NCI-H187 (cell line): Measurements from ENCODE around the gene NOS1.

Experiments used
- DNase-seq, 2 experiments: peaks; one replicate each; lab custom pipeline; 2025; lab: John Stamatoyannopoulos, UW

Gene NOS1

DNA sequence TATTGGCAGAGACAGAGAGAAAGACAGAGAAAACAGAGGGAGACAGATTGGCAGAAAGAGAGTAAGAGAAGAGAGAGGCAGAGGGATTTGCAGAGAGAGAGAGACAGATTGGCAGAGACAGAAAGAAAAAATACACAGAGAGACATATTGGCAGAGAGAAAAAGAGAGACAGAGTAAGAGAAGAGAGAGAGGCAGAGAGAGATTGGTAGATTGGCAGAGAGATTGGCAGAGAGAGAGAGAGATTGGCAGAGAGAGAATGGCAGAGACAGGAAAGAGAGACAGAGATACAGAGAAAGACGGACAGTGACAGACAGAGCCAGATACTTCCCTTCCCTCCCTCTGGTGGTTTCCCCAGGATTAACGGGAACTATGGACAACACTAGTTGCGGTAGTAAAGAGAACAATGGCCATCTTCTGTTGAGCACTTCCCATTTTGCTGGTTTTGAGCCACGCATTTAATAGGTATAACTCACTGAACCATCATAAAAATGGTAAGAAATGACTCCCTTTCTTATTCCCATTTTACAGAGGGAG, 2.6 kb upstream of the NOS1 start:
- no peak for DNase-seq

DNA sequence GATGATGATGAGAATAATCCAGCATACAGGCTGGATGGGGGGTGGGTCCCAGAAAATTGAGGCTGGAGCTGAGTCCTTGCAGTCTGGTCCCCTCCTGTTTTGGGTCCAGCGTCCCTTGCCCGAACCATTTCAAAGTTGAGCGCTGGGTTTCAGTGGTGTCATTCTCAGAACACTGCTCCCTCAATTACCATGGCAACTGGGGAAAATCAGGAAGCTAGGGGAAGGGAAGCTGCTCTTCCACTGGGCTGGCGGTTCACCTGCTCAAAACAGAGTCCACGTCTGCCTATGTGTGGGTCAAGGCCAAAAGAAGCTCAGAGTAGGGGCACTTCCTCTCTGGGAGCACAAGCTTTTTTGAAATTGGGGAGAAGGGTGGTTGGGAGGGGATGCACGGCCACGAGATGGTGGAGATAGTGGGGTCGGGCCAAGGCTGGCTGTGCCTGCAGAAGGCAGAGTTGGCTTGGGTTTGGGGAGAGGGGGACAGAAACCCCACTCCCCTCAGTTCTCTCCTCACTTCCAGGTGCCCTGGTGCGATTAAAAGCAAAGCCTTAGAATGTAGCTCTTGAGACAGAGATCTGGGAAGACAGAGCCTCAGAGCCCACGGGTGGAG, 1.7 kb upstream of the NOS1 start:
- DNase-seq = no peak

DNA sequence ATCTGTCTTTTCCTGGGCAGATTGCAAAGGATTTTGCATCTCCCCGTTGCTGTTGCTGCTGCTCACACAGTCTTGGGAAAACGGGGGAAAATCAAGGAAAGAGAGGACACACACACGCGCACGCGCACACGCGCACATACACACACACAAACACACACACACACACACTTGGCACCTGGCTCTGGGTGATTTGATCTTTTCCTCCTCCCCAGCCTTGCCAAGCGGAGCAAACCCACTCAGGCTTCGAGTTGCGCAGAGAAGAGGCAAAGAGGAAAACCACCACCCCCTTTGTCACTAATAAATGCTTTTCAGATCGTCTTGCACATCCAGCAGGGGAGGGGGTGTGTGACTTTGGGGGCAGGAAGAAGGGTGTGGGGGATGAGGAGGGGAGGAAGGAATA, 965 bp upstream of the NOS1 start:
- DNase-seq = no peak

DNA sequence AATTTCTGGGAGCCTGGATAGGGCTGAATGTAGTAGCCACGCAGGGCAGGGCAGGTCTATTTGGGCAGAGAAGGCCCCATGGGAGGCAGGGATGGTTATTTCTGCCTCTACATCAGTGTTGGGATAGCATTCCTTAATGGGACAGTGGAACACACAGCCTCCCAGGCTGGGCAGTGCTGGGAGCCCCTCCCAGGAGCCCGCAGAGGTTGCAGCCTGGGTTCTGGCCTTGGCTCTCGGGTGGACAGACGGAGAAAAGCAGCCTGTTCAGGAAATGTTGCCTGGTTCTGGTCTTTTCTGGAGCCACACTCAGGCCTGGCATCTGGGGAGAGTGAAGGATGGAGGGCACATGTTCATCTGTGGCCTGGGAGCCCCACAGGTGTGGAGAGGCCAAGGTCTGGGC, 479 bp upstream of the NOS1 start:
- no peak for DNase-seq

DNA sequence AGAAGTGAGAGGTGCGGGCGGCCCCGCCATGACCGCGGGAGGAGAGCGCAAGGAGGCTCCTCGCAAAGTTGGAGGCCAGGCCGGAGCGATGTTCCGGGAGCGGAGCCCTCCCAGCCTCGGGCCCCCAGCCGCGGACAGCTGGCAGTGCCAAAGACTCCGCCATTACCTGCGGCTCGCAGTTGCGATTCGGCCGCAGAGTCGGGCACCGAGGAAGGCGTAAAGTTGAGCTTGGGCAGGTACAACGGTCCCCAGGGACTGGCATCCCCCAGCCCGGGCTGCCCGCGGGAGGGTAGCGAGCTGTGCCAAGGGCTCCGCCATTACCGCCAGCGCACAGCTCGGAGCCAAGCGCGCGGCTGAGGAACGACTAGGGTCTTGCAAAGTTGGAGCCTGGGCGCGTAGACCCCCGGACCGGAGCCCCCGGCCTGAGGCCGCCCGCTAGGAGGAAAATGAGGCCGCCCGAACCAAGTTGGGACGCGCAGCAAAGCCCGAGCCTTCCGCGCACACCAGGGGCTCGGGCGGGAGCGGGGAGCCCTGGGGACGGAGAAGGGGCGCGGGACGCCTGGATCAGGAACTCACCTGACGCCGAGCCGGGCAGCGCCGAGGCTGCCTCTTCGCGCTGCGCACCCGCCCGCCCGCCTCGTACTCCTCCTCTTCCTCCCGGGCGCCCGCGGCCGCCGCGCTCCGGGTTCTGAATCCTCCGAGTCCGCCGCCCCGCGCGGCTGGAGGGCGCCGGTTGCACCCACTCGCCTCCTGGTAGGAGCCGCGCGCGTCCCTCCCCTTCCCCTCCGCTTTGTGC, 677 bp downstream of the NOS1 start:
- DNase-seq = no peak

DNA sequence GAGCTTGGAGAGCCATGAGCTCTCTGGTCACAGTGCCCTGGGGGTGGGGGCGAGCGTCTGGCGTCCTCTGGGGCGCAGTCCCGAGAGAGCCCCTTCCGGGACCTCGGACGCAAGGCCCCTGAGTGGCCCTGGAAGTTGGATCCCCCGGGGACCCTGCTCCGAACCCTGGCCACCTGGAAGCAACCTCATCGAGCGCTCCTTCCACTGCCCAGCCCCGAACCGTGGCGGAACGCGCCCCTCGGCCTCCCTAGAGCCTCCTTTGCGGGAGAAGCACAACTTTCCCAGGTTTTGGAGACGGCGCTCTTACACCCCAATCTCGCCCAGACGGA, 1.2 kb downstream of the NOS1 start:
- no peak for DNase-seq

DNA sequence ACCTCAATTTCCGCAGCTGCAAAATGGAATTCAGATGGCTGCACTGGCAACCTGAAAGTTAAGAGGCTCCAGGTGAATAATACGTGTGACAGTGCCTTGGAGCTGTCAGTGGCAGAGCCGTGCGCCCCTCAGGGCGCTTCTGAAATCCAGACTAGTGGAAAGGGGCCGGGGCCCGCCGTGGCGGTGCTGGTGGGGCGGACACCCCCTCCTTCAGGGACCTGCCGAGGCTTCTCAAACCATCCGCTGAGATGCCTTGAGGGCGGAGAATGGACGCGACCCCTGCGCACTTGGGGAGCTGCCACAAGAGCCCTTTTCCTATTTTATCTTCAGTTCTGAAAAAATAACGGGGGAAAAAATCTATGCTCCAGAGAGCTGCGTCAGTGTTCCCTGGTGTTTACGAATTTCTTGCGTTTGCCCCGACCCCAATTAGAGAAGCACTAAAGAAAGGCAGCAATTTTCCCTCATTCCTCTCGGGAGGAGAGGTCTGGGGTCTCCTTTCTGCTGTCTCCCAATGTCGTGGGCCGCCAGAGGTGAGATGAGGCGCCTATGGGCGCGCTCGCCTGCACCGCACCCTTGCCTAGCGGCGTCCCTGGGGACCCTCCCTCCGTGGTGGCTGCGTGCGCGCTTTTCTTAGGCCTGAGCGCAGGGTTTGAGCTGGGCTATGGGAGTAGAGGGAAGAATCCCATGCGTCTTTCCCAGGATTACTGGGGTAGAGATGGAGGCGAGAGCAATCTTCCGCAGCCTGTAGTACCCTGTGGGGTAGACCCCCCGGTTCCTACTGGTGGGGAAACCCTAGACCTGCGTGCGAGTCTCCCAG, 2.2 kb downstream of the NOS1 start:
- DNase-seq = no peak

DNA sequence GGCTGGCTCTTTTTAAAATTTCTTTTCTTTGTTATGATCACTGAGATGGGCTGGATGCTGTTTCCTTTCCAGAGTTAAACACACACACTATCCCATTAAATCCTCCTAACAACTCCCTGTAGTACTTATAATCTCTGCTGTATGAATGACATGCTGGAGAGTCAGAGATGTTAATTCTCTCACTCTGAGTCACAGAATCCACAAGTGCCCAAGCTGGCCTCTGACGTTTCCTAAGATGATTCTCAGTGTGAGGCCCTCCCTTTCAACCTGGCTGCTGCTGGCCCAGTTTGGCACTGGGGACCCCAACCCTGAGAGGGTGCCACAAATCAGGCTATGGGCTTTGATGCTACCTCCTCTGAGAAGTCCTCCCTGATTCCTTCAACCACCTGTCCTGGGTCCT, 5.4 kb downstream of the NOS1 start:
- no peak for DNase-seq

DNA sequence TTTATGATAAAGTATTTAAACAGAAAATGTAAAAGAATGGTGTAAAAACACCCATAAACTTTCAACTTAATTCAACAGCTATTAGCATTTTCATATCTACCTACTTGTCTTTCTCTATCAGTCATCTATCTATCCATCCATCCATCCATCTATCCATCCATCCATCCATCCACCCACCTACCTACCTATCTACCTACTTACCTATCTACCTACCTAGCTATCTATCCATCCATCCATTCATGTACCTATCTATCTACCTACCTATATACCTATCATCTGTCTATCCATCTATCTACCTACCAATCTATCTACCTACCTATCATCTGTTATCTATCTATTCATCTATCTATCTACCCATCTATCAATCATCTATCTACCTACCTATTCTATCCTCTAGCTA, 8.5 kb downstream of the NOS1 start:
- no peak for DNase-seq

DNA sequence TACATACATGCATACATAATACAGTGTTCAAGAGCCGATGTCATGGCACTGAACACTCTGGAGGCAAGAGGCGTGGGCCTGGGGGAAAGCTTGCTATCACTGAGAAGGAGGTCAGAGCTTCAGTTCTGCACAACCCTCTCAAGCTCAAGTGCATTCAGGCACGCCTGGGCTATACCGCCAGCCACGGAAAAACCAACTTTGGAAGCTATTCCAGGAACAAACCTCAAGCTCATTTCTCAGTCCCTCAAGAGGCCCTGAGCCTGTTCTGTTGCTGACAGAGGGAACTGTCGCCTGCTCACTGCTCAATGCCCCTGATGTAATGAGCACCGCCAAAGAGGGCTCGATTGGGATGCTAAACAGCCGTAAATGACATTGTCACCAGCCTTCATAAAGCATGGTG, 9.2 kb downstream of the NOS1 start:
- DNase-seq = peak in 1 of 2 experiments; percentile 24

DNA sequence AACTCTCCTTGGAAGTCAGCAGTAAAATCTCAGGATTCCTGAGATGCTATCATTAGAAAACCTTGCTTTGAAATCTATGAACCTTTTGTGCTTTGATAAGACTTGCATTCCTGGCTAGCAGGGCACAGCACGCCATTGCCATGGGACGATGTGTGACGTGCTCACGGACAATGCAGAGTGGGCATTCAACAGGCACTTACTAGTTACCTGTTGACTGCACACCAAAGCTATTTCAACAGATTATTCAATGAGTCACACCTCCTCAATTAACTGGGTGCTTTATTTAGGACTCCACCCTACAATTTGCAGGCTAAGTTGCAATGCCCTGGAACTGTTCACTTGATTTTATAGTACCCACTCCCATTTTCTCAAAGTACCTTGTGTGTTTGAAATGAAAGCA, 11.3 kb downstream of the NOS1 start:
- DNase-seq = no peak

DNA sequence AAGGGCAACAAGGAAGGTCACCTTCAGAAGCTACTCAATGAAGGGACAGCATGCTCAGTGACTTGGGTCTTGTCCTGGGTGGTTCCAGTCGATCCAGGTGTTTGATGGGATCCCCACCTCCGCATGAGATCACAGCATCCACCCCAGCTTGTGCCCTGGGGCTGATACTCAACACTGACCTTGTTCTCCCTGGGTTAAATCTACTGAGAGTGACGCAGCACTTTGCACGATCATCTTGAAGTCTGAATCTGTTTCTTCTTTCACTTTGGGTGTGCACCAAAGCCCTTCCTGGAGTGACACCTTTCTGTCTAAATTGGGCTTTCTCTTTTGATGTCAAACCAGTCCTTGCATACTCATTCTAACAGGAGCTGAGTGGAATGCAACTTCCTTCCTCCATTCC, 13.8 kb downstream of the NOS1 start:
- DNase-seq = no peak

DNA sequence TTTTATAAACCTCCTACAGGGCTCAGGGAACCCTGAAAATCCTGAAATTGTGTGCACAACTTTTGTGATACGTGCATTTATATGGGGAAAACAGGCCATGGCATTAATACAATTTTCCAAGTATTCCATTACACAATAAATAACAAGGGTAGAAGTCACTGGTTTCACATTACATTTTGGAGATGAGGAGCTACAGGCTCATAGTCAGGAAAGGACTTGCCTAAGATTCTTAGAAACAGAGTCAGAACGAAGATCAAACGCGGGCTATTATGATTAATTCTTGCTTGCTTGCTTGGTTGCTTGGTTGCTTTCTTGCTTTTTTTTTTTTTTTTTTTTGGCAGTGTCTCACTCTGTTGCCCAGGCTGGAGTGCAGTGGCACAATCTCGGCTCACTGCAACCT, 16.7 kb downstream of the NOS1 start:
- no peak for DNase-seq

DNA sequence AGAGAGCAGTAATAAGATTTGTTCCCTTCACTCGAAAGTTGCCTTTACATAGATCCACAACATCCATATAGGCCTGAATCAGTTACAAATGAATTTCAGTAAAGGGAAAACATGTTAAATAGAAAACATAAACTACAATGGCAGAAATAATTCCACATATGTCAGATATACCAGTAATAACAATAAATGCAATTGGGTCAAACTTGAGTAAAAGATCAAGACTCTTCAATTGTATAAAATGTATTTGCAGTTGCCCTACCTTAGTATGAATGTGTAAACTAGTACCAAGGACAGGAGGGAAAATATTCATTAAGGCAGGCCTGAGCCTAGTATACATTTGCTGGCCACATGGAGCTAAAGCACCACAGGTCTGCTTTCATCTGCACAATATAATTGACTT, 17.6 kb downstream of the NOS1 start:
- no peak for DNase-seq

DNA sequence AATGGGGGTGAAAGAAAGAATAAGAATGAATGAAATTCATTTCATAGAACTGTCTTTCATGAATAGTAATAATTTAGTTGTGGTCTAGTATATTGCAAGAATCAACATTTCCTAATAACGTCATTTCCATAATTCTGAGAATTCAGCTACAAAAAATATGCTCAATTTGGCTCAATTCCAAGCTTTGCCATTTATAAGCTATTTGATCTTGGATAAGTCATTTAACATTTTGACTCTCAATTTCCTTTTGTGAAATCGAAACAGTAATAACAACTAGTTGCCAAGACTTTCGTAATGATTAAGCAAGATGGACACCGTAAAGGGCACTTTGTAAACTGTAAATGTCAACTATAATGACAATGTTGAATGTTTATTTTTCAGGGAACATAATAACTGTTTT, 18.1 kb downstream of the NOS1 start:
- no peak for DNase-seq

DNA sequence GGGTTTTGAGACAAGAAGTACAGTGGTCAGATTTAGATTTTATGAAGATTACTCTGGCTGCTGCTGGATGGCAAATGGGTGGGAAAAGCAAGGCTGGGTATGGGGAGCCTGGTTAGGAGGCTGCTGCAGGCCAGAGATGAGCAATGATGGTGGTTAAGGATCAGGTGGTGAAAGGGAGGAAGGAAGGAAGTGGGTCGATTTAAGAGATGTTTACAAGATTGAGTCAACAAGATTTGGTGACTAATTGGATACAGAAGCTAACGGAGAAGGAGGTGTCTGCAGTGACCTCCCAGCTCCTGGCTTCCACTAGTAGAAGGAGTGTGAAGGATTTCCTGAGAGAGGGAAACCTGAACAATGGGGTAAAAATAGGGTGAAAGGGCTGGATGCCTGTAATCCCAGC, 18.7 kb downstream of the NOS1 start:
- DNase-seq = no peak

DNA sequence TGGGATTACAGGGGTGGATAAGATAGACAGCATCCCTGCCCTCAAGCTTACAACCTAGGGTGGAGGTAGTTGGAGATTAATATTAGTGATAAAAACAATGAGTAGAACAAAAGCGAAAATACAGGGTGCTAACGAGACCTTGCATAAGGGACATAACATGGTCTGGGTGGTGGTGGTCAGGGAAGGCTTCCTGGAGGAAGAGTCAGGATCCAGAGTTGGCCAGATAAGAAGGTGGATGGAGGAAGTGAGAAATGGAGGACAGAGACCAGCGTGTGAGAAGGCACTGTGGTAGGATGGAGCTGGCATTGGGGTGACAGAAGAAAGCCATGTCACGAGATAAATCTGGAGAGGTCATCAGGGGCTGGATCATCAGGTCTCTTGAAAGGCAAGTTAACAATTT, 19.2 kb downstream of the NOS1 start:
- no peak for DNase-seq

DNA sequence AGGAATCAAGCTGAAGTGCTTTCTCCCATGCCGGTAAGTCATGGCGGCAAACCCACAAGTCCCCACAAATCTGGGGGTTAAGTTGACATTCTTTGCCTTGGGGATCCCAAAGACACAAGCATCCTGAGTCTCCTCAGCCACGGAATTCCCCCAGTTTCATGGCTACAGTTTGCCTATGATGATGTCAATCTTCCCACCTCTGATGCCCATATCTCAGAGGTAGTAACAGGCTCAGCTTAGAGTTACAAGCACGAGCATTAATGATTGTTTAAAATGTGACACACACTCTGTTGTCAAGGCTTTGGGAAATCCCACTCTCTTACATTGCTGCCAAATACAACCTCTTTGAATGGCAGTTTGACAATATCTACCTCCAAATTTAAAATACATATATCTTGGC, 22.3 kb downstream of the NOS1 start:
- DNase-seq = no peak

DNA sequence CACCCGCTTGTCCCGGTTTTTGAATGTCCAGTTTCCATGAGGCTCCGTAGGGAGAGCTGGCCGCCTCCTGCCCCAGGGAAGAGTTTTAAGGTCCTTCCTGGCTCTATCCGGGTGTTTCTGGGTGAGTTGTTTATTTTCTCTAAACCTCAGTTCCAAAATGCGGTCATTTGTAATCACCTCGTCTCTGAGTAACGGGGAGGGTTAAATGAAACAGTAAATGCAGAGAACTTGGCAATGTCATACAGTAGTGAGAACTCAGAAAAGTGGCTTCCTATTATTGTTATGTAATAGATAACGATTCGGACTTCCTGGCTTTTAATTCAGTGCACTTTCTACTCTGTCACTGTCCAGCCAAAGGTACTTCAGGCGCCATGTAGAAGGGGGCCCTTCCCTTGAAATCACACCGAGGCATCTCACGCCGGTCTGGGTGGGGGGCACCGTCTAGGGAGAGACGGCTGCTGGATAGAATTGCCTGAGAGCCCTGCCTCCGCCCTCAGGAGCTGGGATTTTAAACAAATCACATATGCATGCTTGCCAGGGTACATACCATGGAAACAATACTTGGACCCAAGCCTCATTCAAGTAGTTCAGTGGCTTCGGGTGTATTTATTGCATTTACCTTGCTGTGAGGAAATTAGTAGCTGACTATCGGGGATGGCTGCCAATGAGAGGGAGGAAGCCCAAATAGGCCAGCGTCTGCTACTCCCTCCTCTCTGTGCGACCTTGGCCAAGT, 26.4 kb downstream of the NOS1 start:
- DNase-seq = no peak

DNA sequence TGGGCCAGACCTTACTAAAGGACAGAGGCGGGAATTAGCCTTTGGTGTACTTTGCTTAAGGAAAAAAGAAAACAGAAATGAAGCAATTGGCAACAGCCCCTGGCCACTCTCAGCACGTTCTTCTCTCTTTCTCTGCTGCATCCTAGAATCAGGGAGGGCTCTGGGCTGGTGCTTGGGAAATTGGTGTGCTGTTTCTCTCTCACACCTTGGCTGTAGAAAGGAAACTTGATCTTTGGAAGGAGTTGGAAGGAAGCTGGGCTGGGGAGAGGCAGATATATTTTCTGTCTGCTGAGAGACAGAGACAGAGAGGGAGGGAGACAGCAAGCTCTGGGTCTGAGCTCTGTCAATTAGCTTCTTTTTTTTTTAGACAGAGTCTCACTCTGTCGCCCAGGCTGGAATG, 27.4 kb downstream of the NOS1 start:
- no peak for DNase-seq

DNA sequence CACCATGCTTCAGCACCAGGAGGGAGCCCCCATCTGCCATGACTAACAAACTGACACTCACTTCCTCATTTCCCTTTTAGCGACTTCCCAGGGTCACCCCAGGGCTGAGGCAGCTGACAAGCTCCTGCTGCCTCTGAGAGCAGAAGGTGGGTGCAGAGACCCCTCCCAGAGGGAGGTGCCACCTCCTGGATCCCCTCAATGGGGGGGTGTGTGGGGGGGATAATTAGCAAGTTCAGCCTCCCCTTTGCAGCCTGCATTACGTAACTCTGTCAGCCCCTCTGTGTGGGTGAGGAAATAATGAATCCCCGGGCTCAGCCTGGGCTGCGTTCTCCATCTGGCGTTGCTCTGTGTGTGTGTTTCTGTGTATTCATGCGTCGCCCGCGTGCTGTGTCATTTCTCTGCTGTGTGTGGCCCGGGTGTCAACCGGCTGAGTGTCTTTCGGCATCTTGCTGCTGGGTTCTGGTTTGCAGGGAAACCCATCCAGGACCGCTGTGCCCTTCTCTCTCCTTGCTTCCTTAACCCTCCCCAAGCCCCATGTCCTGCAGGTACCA, 28.0 kb downstream of the NOS1 start:
- DNase-seq = no peak

DNA sequence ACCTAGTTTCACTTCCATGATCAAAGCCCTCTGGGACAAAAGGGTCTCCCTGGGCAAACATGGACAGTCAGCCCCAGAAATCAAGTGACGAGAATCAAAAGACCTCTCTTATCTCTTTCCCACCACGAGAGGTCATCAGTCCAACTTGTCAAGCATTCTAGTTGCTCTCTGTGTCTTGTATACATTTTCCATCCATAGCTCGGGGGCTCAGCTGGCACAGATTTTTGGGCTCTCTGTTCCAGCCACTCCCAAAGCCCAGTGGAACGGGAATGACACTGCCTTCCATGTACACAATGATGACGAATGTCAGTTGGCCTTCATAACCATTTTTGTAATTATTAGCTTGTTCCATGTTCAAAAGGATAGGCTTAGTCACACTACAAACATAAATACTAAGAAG, 29.7 kb downstream of the NOS1 start:
- DNase-seq = no peak
